Aorta (tissue), 5 donors: ENCODE results near the gene PSMB8. TPM values are rescaled to one million over a fixed set of nuclear protein-coding genes. Genes with fewer than 3 reads are reported as not detected.
A peak's percentile ranks its signal among the peaks of the same experiment; 100 is the strongest.

Source experiments
- ATAC-seq: fragments of 200-7000 bp; cut with Tn5 transposase; one replicate; pipeline ENCODE4 v1.9.1; 2022; ENCODE audit warnings: moderate library complexity; ENCODE audit not compliant: low FRiP score
- DNase-seq, 2 donors: peaks; one replicate each; pipeline ENCODE4 v3.0.0-alpha.2; 2020
- H3K27ac ChIP-seq, 2 donors: one replicate each; pipeline ENCODE4 v1.5.1; 2013; ENCODE audit warnings: low read length in 2 of 2, mild to moderate bottlenecking in 2 of 2, moderate library complexity in 2 of 2, control low read depth in 1 of 2, inconsistent platforms in 1 of 2, low read depth in 1 of 2
- H3K27me3 ChIP-seq, 2 donors: one replicate each; pipeline ENCODE4 v1.6.1; 2013; ENCODE audit warnings: control low read depth in 1 of 2, low read length in 1 of 2, mild to moderate bottlenecking in 1 of 2, moderate library complexity in 1 of 2; ENCODE audit not compliant: insufficient read depth in 2 of 2, control insufficient read depth in 1 of 2
- H3K36me3 ChIP-seq, 2 donors: one replicate each; pipeline ENCODE4 v1.6.1; 2013; ENCODE audit warnings: control low read depth in 1 of 2, low read length in 1 of 2, mild to moderate bottlenecking in 1 of 2; ENCODE audit not compliant: insufficient read depth in 2 of 2, control insufficient read depth in 1 of 2
- H3K4me1 ChIP-seq, 2 donors: one replicate each; pipeline ENCODE4 v1.6.1; 2013; ENCODE audit warnings: low read length in 2 of 2, control low read depth in 1 of 2, mild to moderate bottlenecking in 1 of 2, moderate library complexity in 1 of 2; ENCODE audit not compliant: insufficient read depth in 2 of 2, control insufficient read depth in 1 of 2
- H3K4me3 ChIP-seq, 2 donors: one replicate each; pipeline ENCODE4 v1.5.1; 2013; ENCODE audit warnings: low read length in 2 of 2, control low read depth in 1 of 2, mild to moderate bottlenecking in 1 of 2
- H3K9me3 ChIP-seq: one replicate; pipeline ENCODE4 v1.6.1; 2013; ENCODE audit warnings: mild to moderate bottlenecking, low read length; ENCODE audit not compliant: control insufficient read depth
- WGBS, 2 donors: extraction: QIAGEN DNeasy Blood & Tissue Kit; methylation state at CpG; one replicate each; pipeline ENCODE4 v1.1.7; 2013; 5-methylcytosine and 5-hydroxymethylcytosine counted together
- intact Hi-C, 2 donors: fragments of 100-400 bp; cut with DNase I; formaldehyde crosslinking; loops; one replicate each; pipeline versions ENCODE4 v1.14.2 to v1.15.0; 2022
- polyA plus RNA-seq, 2 donors: library from polyadenylated mRNA; stranded (reverse); fragments of 200-250 nt; gene quantifications; one replicate each; pipeline ENCODE4 v1.2.3, GENCODE V29; 2013
- total RNA-seq, 2 donors: library from RNA; stranded (reverse); fragmentation: NEBNext Ultra II Directional; extraction: Animal tissue kit (Norgen Biotek cat#: 25700); gene quantifications; one replicate each; pipeline ENCODE4 v1.2.1, GENCODE V29; 2021
- donor health status: healthy with polysubstance abuse.
- donor health status: Bipolar disorder and iron deficiency.
- donor health status: DM: no; HTN: no; CAD: no.
- donor health status: DM: no; HTN: no; CAD: no.
- donor health status: DM: yes; HTN: yes; CAD: no.

PSMB8 gene
- total and polyA plus RNA-seq, 4 donors = 40.8 to 69.7 (median 59.0) TPM

GRCh38 chr6:32844839-32845383 lies 1.1 kb upstream of the PSMB8 start:
- ATAC-seq (no peak), DNase-seq (no peak)
- Histone ChIP-seq H3K27ac (no peak overlapping the region), H3K4me1 (no peaks in the 10 kb centered on the region), H3K4me3 (no peak overlapping the region), H3K9me3 (no peaks in the 10 kb centered on the region), H3K27me3 (no peaks in the 10 kb centered on the region), H3K36me3 (peaks cover 0 to 7% of the 10 kb centered on the region in 2 donors)
- 44 to 45% methylated on average over 19 of the region's 19 CpGs for WGBS, 2 donors
- intact Hi-C loops = loop anchor here in 1 of 2 donors (5.0 kb wide), 1 partner anchor 127 kb away; no protein-coding TSS in a partner anchor

- Histone ChIP-seq H3K27ac (peak overlapping the region in 1 of 2 donors; percentile 69), H3K4me3 (peak overlapping the region; percentile 60 to 62), H3K36me3 (peaks cover 0 to 5% of the 10 kb centered on the region in 2 donors), H3K27me3 (no peaks in the 10 kb centered on the region), H3K4me1 (no peaks in the 10 kb centered on the region), H3K9me3 (no peaks in the 10 kb centered on the region)
- 9 to 10% methylated on average over 28 of the region's 28 CpGs for WGBS, 2 donors
- intact Hi-C loops = loop anchor here in 1 of 2 donors (5.0 kb wide), 1 partner anchor 129 kb away; no protein-coding TSS in a partner anchor
- no peak for ATAC-seq
- no peak for DNase-seq
These were observed 392 bp downstream of the PSMB8 start for GRCh38 chr6:32843331-32843978.

- Histone ChIP-seq H3K4me3 (no peak overlapping the region), H3K36me3 (peaks cover 0 to 3% of the 10 kb centered on the region in 2 donors), H3K27ac (no peak overlapping the region), H3K9me3 (no peaks in the 10 kb centered on the region), H3K4me1 (no peaks in the 10 kb centered on the region), H3K27me3 (no peaks in the 10 kb centered on the region)
- WGBS, 2 donors = 93 to 94% methylated on average over 8 of the region's 8 CpGs
- ATAC-seq = no peak
- intact Hi-C loops = loop anchor here in 1 of 2 donors (5.0 kb wide), 1 partner anchor 130 kb away; no protein-coding TSS in a partner anchor
- no peak for DNase-seq
These were observed 1.2 kb downstream of the PSMB8 start for GRCh38 chr6:32842690-32843089.

- H3K4me1 ChIP-seq = no peaks in the 10 kb centered on the region
- DNase-seq = no peak
- 94 to 98% methylated on average over 6 of the region's 6 CpGs for WGBS, 2 donors
- peaks cover 0 to 2% of the 10 kb centered on the region in 2 donors for H3K36me3 ChIP-seq
- no peak overlapping the region for H3K27ac ChIP-seq
- no peaks in the 10 kb centered on the region for H3K27me3 ChIP-seq
- intact Hi-C loops = loop anchor here in 1 of 2 donors (5.0 kb wide), 1 partner anchor 130 kb away; no protein-coding TSS in a partner anchor
- ATAC-seq = no peak
- no peak overlapping the region for H3K4me3 ChIP-seq
- no peaks in the 10 kb centered on the region for H3K9me3 ChIP-seq
These were observed 1.7 kb downstream of the PSMB8 start for GRCh38 chr6:32842021-32842650.

GRCh38 chr6:32840604-32841246 lies 3.1 kb downstream of the PSMB8 start:
- Histone ChIP-seq H3K9me3 (no peaks in the 10 kb centered on the region), H3K27ac (no peak overlapping the region)

GRCh38 chr6:32839356-32839755 lies 4.5 kb downstream of the PSMB8 start:
- Histone ChIP-seq H3K27me3 (no peaks in the 10 kb centered on the region), H3K27ac (no peak overlapping the region), H3K4me3 (no peak overlapping the region), H3K36me3 (no peaks in the 10 kb centered on the region), H3K4me1 (no peaks in the 10 kb centered on the region), H3K9me3 (no peaks in the 10 kb centered on the region)
- ATAC-seq = no peak
- DNase-seq = no peak
- 87 to 89% methylated on average over 15 of the region's 15 CpGs for WGBS, 2 donors
- intact Hi-C loops = loop anchor here (1.0 to 2.0 kb wide), 2 partner anchors 15 kb away; partner anchors contain the start of gene PSMB9 (in 2 of the 2)

More at GRCh38 chr6:32840604-32841246, 3.1 kb downstream of the PSMB8 start:
- H3K36me3 ChIP-seq = no peaks in the 10 kb centered on the region
- no peak for DNase-seq
- 93 to 94% methylated on average over 9 of the region's 9 CpGs for WGBS, 2 donors
- H3K4me3 ChIP-seq = no peak overlapping the region
- no peaks in the 10 kb centered on the region for H3K27me3 ChIP-seq
- no peaks in the 10 kb centered on the region for H3K4me1 ChIP-seq
- ATAC-seq = no peak
- intact Hi-C loops = loop anchor here in 1 of 2 donors (5.0 kb wide), 1 partner anchor 132 kb away; no protein-coding TSS in a partner anchor

- peak; percentile 98 for ATAC-seq
- H3K27ac ChIP-seq = peak within 1 kb of the TSS in 1 of 2 donors; percentile 58
- H3K4me1 ChIP-seq = no peaks in the 10 kb centered on the region
- DNase-seq = peak; percentile 98 to 99
- H3K9me3 ChIP-seq = no peaks in the 10 kb centered on the region
- H3K4me3 ChIP-seq = peak within 1 kb of the TSS; percentile 52 to 83
- intact Hi-C loops = loop anchor here (1.0 to 2.0 kb wide), 2 partner anchors 16 to 30 kb away; partner anchors contain the start of gene PSMB9 (in 1 of the 2)
- no peaks in the 10 kb centered on the region for H3K36me3 ChIP-seq
- 0% methylated on average over 54 to 57 of the region's 57 CpGs for WGBS, 2 donors
- H3K27me3 ChIP-seq = no peaks in the 10 kb centered on the region
These were observed 5.5 kb downstream of the PSMB8 start, which contains the start of gene TAP2 for GRCh38 chr6:32838114-32838958. Gene TAP2, minus strand, starts transcription at chr6:32838739. Its CDS starts 506 bp downstream, at chr6:32838233.
